ENCODE results near the gene SLF2.

- TF ChIP-seq YY1 (IDR thresholded peaks at IDR 0.05; ENCODE audit: insufficient read depth, insufficient read length) (no peak), ZNF274 (IDR thresholded peaks at IDR 0.05; ENCODE audit: low read depth, low read length) (no peak), SUZ12 (IDR thresholded peaks at IDR 0.05; ENCODE audit: extremely low read depth, insufficient read depth, insufficient read length) (no peak)
Measured at GRCh38 chr10:100864036-100864885, 48.5 kb upstream of the SLF2 start.
